HG03039 (cell line): ENCODE data around the gene NTM.

Experiments used
- ATAC-seq: cut with Tn5 transposase; IDR thresholded peaks from one replicate; pipeline ENCODE4 v1.9.1; 2021; ENCODE audit warnings: mild to moderate bottlenecking, moderate library complexity; ENCODE audit not compliant: unreplicated experiment

Gene NTM

GRCh38 chr11:131845255-131845654 lies 474.8 kb downstream of the NTM start:
- no peak for ATAC-seq

GRCh38 chr11:131849485-131849884 lies 479.1 kb downstream of the NTM start:
- no peak for ATAC-seq

GRCh38 chr11:131850507-131850906 lies 480.1 kb downstream of the NTM start:
- no peak for ATAC-seq

GRCh38 chr11:131851964-131852755 lies 481.7 kb downstream of the NTM start:
- no peak for ATAC-seq

GRCh38 chr11:131852757-131853156 lies 482.3 kb downstream of the NTM start:
- ATAC-seq, result no peak

DNA sequence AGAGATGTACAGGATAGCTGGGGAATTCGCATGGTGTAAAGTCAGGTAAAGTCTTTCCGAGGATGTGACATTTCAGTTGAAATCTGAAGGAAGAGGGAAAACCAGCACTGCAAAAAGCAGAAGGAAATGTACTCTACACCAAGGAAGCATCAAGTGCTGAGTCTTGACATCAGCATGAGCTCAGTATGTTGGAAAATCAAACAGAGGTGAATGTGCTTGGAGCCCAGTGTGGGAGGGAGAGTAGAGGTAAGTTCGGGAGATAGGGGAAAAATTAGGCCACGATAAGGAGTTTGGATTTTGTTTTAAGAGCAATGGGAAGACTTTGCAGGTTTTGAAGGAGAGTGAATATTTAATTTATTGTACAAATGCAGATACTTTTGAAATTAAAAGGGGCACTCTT lies 484.0 kb downstream of the NTM start:
- no peak for ATAC-seq

DNA sequence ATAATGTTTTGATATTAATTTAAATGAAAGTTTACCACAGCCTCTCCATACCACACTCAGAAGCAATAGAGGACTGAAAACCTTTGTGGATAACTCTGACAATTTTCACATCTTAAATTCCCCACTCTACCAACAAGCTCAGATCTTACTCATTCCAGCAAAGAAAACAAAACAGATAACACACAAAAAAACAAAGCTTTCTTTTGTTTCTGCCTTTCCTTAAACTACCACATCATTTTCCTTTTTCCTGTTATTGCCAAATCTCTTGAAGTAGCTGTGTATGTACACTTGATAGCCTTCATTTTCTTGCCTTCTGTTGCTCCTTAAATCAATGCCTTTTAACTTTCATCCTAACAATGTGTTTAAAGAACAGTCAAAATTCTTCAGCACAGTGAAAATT lies 484.9 kb downstream of the NTM start:
- no peak for ATAC-seq

DNA sequence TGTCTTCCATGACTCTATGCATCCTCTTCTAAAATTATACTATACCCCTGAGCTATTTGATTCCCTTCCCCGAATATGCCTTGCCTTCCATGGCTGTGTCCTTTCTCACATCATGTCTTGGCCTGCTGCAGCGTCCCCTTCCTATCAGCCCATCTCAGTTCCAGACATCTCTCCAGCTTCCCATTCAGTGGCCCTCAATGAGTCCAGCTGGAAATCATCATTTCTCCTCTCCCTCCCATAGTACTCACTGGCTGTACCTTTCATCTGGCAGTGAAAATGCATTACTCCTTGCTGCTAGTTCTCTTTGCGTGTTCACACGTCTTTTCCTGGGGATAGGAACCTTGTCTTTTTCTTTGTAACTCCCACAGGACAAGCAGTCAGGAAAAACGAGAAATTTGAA lies 486.8 kb downstream of the NTM start:
- ATAC-seq, result no peak

- no peak for ATAC-seq
Observed at GRCh38 chr11:131858505-131858904, 488.1 kb downstream of the NTM start.

- no peak for ATAC-seq
Observed at GRCh38 chr11:131859538-131860210, 489.3 kb downstream of the NTM start.

DNA sequence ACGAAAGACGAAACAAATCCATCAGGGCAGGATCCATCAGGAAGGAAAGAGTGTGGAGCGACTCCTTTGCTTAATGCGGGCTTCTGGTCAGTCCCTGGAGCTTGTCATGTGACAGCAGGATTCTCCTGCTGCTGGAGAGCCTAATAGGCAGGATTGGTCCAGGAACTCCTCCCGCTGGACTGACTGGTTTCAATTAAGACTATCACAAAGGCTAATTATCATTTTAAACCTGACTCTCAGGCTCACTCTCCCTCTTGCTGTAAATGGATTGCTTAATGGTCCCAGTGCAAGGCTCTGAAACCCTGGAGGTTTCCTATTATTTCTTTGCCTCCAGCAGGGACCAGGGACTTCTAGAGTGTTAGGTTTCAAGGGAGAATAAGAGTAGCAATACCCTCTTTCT lies 493.8 kb downstream of the NTM start:
- no peak for ATAC-seq

GRCh38 chr11:131865860-131866259 lies 495.4 kb downstream of the NTM start:
- no peak for ATAC-seq

GRCh38 chr11:131866535-131867400 lies 496.4 kb downstream of the NTM start:
- no peak for ATAC-seq

GRCh38 chr11:131867457-131868257 lies 497.2 kb downstream of the NTM start:
- no peak for ATAC-seq

DNA sequence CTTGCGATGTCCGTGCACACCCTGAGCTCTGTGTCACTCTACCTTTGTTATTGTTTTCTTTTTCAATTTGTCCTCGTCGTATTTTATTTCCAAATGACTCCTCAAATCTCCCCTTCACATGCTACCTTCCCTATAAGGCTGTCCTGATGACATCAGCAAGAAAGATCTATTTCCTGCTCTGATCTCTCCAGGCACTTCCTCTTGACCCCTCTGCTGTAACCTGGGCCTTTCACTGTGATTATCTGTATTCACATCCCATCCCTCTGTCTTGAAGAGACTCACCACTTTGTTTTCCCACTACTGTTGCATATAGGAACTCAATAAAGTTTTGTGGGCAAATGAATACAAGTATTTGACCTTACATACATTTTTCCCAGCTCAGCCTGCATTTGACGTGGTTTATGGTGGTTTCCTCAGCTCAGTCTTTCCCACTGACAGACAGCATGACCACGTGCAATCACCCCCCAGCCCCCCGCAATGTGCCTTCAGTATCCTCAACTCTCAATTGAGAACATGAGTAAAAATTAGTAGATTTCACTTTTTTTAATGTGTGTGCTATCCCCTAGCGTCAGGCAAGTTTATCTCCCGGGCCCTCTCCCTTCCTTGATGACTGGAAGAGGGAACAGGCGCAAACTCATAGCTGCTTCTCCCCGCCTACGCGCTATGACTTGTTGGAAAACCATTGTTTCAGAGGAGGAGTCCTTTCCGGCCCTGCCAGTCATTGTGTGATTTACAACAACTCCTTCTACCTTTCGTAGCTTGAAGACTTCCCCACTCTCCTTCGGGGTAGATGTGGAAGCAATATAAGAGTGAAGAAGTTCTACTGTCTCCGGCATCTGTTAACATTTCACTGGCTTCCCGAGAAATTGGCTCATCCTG lies 498.5 kb downstream of the NTM start:
- ATAC-seq, result no peak

- ATAC-seq, result no peak
Observed at GRCh38 chr11:131870305-131870704, 499.9 kb downstream of the NTM start.

GRCh38 chr11:131871006-131871405 lies 500.6 kb downstream of the NTM start:
- no peak for ATAC-seq

DNA sequence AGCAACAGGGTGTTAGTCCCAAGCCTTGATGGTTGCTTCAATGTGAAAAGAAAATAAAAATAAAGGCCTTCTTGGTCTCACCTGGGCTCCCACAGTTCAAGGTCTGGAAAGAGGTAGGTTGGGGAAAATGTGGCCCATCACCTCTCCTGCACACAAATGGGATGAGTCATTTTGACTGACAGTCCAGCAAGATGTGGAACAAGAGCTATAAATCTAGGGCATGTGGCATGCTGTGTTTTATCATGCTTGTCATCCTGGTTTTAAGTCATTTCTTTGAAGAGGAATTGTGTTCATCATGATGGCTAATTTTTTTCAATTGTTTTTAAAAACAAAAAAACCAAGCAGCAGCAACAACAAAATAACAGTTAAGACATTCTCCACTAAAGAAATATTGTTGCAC lies 503.7 kb downstream of the NTM start:
- ATAC-seq, result no peak

DNA sequence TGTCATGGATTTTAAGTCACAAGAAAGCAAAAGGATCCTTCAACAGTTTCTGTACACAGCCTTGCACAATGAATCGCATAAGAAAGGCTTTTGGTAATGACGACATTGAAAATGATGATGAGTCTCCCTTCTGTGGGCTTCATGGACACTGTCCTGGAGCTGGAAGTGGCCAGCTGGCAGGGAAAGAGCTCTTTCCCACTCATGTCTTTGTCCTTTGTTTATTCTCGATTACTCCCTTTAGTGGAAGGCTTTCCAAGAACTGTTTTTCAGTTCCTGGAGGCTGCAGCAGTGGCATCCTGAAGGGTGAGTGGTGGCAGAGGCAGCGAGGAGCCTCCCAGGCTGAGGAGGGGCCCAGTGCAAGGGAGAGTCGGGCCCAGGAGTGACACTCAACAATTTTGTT lies 505.2 kb downstream of the NTM start:
- ATAC-seq, result no peak
